Keratinocyte (primary cell): ENCODE results near the gene CTSA.

Experiments used
- EZH2 ChIP-seq: IDR thresholded peaks from one replicate; pipeline ENCODE4 v1.6.1; 2012; ENCODE audit warnings: inconsistent platforms, mild to moderate bottlenecking, low read length, moderate library complexity
- TF ChIP-seq, protein P1 (sequence below), 3 experiments: IDR thresholded peaks in 1 of 3; conservative IDR thresholded peaks in 1 of 3; optimal IDR thresholded peaks in 1 of 3; 2 replicates in 2 of 3; 3 replicates in 1 of 3; pipeline versions ENCODE3 to v1.5.1; 2011; ENCODE audit warnings: low read length in 3 of 3, mild to moderate bottlenecking in 3 of 3, moderate library complexity in 2 of 3, control low read depth in 1 of 3, inconsistent platforms in 1 of 3; ENCODE audit not compliant: insufficient read depth in 2 of 3; ENCODE audit errors: extremely low read depth in 1 of 3

DNA sequence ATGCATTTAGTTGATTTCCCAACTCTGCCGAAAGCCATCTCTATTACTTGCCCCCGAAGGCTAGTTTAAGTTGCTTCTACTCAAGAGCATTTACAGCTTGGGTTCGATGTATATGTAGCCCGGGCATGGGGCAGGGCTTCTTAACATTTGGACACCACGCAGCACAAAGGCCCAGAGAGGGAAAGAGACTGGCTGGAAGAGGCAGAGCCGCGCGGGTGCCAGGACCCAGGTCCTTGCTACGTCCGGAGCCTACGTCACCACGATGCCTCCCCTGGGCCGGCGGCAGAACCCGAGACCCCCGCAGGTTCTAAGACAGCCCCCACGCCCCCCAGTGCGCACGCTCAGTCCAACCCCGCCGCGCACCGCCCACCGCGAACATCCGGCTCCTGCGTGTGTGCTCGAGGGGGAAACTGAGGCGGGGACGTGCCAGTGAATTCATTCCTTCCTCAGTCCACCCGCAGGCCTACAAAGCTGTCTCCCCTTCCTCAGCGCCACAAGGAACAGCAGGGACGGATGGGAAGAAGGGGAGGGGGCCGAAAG, 43.0 kb downstream of the CTSA start:
- TF ChIP-seq, protein P1, sequence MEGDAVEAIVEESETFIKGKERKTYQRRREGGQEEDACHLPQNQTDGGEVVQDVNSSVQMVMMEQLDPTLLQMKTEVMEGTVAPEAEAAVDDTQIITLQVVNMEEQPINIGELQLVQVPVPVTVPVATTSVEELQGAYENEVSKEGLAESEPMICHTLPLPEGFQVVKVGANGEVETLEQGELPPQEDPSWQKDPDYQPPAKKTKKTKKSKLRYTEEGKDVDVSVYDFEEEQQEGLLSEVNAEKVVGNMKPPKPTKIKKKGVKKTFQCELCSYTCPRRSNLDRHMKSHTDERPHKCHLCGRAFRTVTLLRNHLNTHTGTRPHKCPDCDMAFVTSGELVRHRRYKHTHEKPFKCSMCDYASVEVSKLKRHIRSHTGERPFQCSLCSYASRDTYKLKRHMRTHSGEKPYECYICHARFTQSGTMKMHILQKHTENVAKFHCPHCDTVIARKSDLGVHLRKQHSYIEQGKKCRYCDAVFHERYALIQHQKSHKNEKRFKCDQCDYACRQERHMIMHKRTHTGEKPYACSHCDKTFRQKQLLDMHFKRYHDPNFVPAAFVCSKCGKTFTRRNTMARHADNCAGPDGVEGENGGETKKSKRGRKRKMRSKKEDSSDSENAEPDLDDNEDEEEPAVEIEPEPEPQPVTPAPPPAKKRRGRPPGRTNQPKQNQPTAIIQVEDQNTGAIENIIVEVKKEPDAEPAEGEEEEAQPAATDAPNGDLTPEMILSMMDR (optimal IDR thresholded peaks at IDR 0.05 in 1 of 3, IDR thresholded peaks at IDR 0.05 in 1 of 3, conservative IDR thresholded peaks at IDR 0.05 in 1 of 3; ENCODE audit: extremely low read depth in 1 of 3, insufficient read depth in 2 of 3, low read length in 3 of 3) = no peak
- TF ChIP-seq EZH2 = no peak
